Ishikawa (cell line): ENCODE results near the gene HK1.

Source experiments
- CEBPB ChIP-seq: IDR thresholded peaks from 2 replicates; pipeline ENCODE4 v1.6.1; 2012
- CREB1 ChIP-seq: IDR thresholded peaks from 2 replicates; pipeline ENCODE4 v1.6.1; 2012; ENCODE audit warnings: low read depth
- EGR1 ChIP-seq: IDR thresholded peaks from 2 replicates; pipeline ENCODE4 v1.6.1; 2012
- EP300 ChIP-seq: IDR thresholded peaks from 2 replicates; pipeline ENCODE4 v1.6.1; 2012; ENCODE audit warnings: borderline replicate concordance
- FOXM1 ChIP-seq: IDR thresholded peaks from 2 replicates; pipeline ENCODE4 v1.6.1; 2012; ENCODE audit warnings: low read depth, borderline replicate concordance
- MAX ChIP-seq: IDR thresholded peaks from 2 replicates; pipeline ENCODE4 v1.6.1; 2012
- NFIC ChIP-seq: IDR thresholded peaks from 2 replicates; pipeline ENCODE4 v1.6.1; 2012
- RAD21 ChIP-seq: IDR thresholded peaks from 2 replicates; pipeline ENCODE4 v1.6.1; 2012; ENCODE audit warnings: low read depth
- REST ChIP-seq: IDR thresholded peaks from 2 replicates; pipeline ENCODE4 v1.6.1; 2012; ENCODE audit warnings: low read depth, mild to moderate bottlenecking
- TAF1 ChIP-seq: IDR thresholded peaks from 2 replicates; pipeline ENCODE4 v1.6.1; 2012; ENCODE audit warnings: low read depth, mild to moderate bottlenecking
- TCF12 ChIP-seq: IDR thresholded peaks from 2 replicates; pipeline ENCODE4 v1.6.1; 2012; ENCODE audit warnings: low read depth
- TEAD4 ChIP-seq: IDR thresholded peaks from 2 replicates; pipeline ENCODE4 v1.6.1; 2012
- USF1 ChIP-seq: IDR thresholded peaks from 2 replicates; pipeline ENCODE4 v1.6.1; 2012
- YY1 ChIP-seq: IDR thresholded peaks from 2 replicates; pipeline ENCODE4 v1.6.1; 2012; ENCODE audit warnings: low read depth
- ZBTB7A ChIP-seq: IDR thresholded peaks from 2 replicates; pipeline ENCODE4 v1.6.1; 2012; ENCODE audit warnings: low read depth

HK1 gene

GRCh38 chr10:69385454-69386350, 107.4 kb downstream of the HK1 start:
- TF ChIP-seq TCF12: no peak
- TF ChIP-seq EP300: no peak
- TF ChIP-seq RAD21: no peak
- TF ChIP-seq NFIC: no peak
- no peak for TF ChIP-seq ZBTB7A
- TF ChIP-seq FOXM1: no peak

DNA sequence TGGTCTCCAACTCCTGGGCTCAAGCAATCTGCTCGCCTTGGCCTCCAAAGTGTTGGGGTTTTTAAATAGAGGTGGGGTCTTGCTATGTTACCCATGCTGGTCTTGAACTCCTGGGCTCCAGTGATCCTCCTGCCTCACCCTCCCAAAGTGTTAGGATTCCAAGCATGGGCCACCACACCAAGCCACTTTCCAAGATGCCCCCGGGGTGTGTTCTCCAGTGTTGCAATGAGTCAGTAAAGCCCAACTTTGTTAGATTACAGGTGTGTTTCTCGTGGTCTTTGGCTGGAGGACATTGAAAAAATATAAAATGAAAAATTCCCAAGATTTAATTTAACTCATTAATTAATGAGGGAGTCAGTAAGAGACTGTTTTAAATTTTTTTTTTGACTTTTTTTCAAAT, 109.2 kb downstream of the HK1 start:
- TF ChIP-seq EGR1: no peak
- no peak for TF ChIP-seq ZBTB7A
- TF ChIP-seq EP300: no peak
- TF ChIP-seq MAX: no peak
- TF ChIP-seq TCF12: no peak
- TF ChIP-seq TAF1: no peak
- TF ChIP-seq FOXM1: no peak
- no peak for TF ChIP-seq RAD21
- no peak for TF ChIP-seq NFIC
- no peak for TF ChIP-seq USF1

GRCh38 chr10:69388488-69388887, 110.2 kb downstream of the HK1 start:
- TF ChIP-seq NFIC (no peak), YY1 (no peak), TAF1 (no peak), REST (no peak), EGR1 (no peak), CEBPB (no peak), TEAD4 (no peak), TCF12 (no peak)

- TF ChIP-seq CREB1: no peak
- no peak for TF ChIP-seq RAD21
- TF ChIP-seq TCF12: no peak
- TF ChIP-seq FOXM1: no peak
- no peak for TF ChIP-seq NFIC
- no peak for TF ChIP-seq EGR1
- TF ChIP-seq USF1: no peak
- TF ChIP-seq ZBTB7A: no peak
- TF ChIP-seq TAF1: no peak
- no peak for TF ChIP-seq CEBPB
- no peak for TF ChIP-seq TEAD4
- no peak for TF ChIP-seq EP300
- no peak for TF ChIP-seq YY1
- no peak for TF ChIP-seq REST
Observed at GRCh38 chr10:69389827-69390490, 111.7 kb downstream of the HK1 start.

DNA sequence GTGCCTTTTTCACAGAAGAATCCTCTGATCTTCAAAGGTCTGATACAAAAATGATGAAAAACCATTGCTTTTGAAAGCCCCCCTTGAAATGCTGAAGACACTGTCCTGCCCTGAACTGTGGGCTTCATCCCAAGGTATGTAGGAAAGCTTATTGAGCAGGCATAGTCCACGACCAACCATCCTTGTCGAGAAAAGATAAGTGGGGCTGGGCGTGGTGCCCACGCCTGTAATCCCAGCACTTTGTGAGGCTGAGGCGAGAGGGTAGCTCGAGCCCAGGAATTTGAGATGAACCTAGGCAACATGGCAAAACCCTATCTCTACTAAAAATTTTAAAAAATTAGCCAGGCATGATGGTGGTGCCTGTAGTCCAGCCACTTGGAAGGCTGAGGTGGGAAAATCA, 112.9 kb downstream of the HK1 start:
- TF ChIP-seq MAX: no peak

GRCh38 chr10:69392481-69393000, 114.2 kb downstream of the HK1 start:
- TF ChIP-seq FOXM1 (no peak), TAF1 (no peak), NFIC (no peak), CEBPB (peak; percentile 97), EGR1 (no peak), ZBTB7A (no peak), EP300 (no peak), CREB1 (no peak), TCF12 (no peak), TEAD4 (no peak), MAX (no peak), USF1 (no peak), RAD21 (peak; percentile 99), REST (no peak)
